Ishikawa (cell line): ENCODE results near the gene CES2.

Source experiments
- EGR1 ChIP-seq: IDR thresholded peaks from 2 replicates; pipeline ENCODE4 v1.6.1; 2012
- EP300 ChIP-seq: IDR thresholded peaks from 2 replicates; pipeline ENCODE4 v1.6.1; 2012; ENCODE audit warnings: borderline replicate concordance
- NFIC ChIP-seq: IDR thresholded peaks from 2 replicates; pipeline ENCODE4 v1.6.1; 2012
- REST ChIP-seq: IDR thresholded peaks from 2 replicates; pipeline ENCODE4 v1.6.1; 2012; ENCODE audit warnings: low read depth, mild to moderate bottlenecking
- TEAD4 ChIP-seq: IDR thresholded peaks from 2 replicates; pipeline ENCODE4 v1.6.1; 2012
- USF1 ChIP-seq: IDR thresholded peaks from 2 replicates; pipeline ENCODE4 v1.6.1; 2012
- YY1 ChIP-seq: IDR thresholded peaks from 2 replicates; pipeline ENCODE4 v1.6.1; 2012; ENCODE audit warnings: low read depth
- ZBTB7A ChIP-seq: IDR thresholded peaks from 2 replicates; pipeline ENCODE4 v1.6.1; 2012; ENCODE audit warnings: low read depth

- TF ChIP-seq REST = no peak
- no peak for TF ChIP-seq YY1
- TF ChIP-seq EP300 = no peak
- no peak for TF ChIP-seq NFIC
- TF ChIP-seq TEAD4 = no peak
- TF ChIP-seq ZBTB7A = no peak
- no peak for TF ChIP-seq EGR1
- no peak for TF ChIP-seq USF1
Measured at GRCh38 chr16:66917741-66918140, 17.6 kb upstream of the CES2 start.
